Gastrocnemius medialis (tissue), 4 donors: ENCODE data around the gene SLC46A2. TPM values are rescaled to one million over a fixed set of nuclear protein-coding genes. Genes with fewer than 3 reads are reported as not detected.

Experiments
- ATAC-seq, 2 donors: fragments of 150-250 bp; one replicate each; pipeline ENCODE4 v1.9.1; 2016
- DNase-seq, 2 donors: peaks; one replicate each; pipeline ENCODE4 v3.0.0-alpha.2; 2019
- H3K27ac ChIP-seq, 4 donors: fragments of 200-600 bp; sonication (generic); 1 replicate in 1 of 4; 2 replicates in 3 of 4; pipeline ENCODE4 v1.5.1; 2016 to 2018; ENCODE audit warnings: mild to moderate bottlenecking in 2 of 4, moderate library complexity in 1 of 4
- H3K27me3 ChIP-seq, 3 donors: fragments of 200-600 bp; sonication (generic) in 2 of 3; 1 replicate in 1 of 3; 2 replicates in 2 of 3; pipeline versions ENCODE4 v1.5.1 to v1.6.0; 2016 to 2019; ENCODE audit warnings: mild to moderate bottlenecking in 1 of 3, moderate library complexity in 1 of 3
- H3K36me3 ChIP-seq, 2 donors: fragments of 200-600 bp; sonication (generic) in 1 of 2; one replicate each; pipeline ENCODE4 v1.5.1; 2017 to 2018
- H3K4me1 ChIP-seq, 2 donors: fragments of 200-600 bp; sonication (generic) in 1 of 2; one replicate each; pipeline ENCODE4 v1.5.1; 2016 to 2017; ENCODE audit warnings: mild to moderate bottlenecking in 2 of 2
- H3K4me3 ChIP-seq, 4 donors: fragments of 200-600 bp; sonication (generic) in 3 of 4; 1 replicate in 1 of 4; 2 replicates in 3 of 4; pipeline ENCODE4 v1.5.1; 2016 to 2019; ENCODE audit warnings: mild to moderate bottlenecking in 2 of 4
- H3K9me3 ChIP-seq, 3 donors: fragments of 200-600 bp; sonication (generic) in 2 of 3; 1 replicate in 1 of 3; 2 replicates in 2 of 3; pipeline ENCODE4 v1.5.1; 2016 to 2019
- CTCF ChIP-seq, 5 experiments: fragments of 450-650 bp in 3 of 5; fragments of 200-600 bp in 2 of 5; sonication (generic) in 2 of 5; IDR thresholded peaks in 4 of 5; conservative IDR thresholded peaks in 1 of 5; 1 replicate in 4 of 5; 2 replicates in 1 of 5; pipeline ENCODE4 v1.5.1; 2016 to 2019; ENCODE audit warnings: antibody characterized with exemption in 5 of 5, mild to moderate bottlenecking in 3 of 5, moderate library complexity in 3 of 5
- POLR2A ChIP-seq, 2 donors: fragments of 450-650 bp; IDR thresholded peaks; one replicate each; pipeline ENCODE4 v1.6.1; 2017; ENCODE audit warnings: antibody characterized with exemption in 2 of 2, mild to moderate bottlenecking in 2 of 2, moderate library complexity in 2 of 2
- in situ Hi-C, 4 donors: fragments of 200-750 bp; cut with MboI; loops; one replicate each; pipeline versions ENCODE4 v1.15.0 to v1.8.0; 2017; ENCODE audit warnings: low sequenced_read_pairs in 4 of 4
- intact Hi-C: fragments of 100-400 bp; cut with DNase I; formaldehyde crosslinking; loops from one replicate; pipeline ENCODE4 v1.15.1; 2023; ENCODE audit warnings: low total_unique reads
- total RNA-seq, 4 donors: library from RNA; depleted of rRNA; stranded (reverse); fragments of >200 nt; gene quantifications; one replicate each; pipeline versions ENCODE4 v1.1.0 to v1.2.3, GENCODE V29; 2016

The SLC46A2 gene
- total RNA-seq, 4 donors from 2014 or later = 0.13 TPM; not detected in 3

GRCh38 chr9:112873773-112874405 lies 16.8 kb downstream of the SLC46A2 start:
- Histone ChIP-seq H3K4me3 (no peak overlapping the region), H3K36me3 (no peaks in the 10 kb centered on the region), H3K27ac (no peak overlapping the region), H3K27me3 (no peaks in the 10 kb centered on the region), H3K4me1 (no peaks in the 10 kb centered on the region), H3K9me3 (no peaks in the 10 kb centered on the region)
- in situ Hi-C loops = no loop called here
- DNase-seq (no peak), ATAC-seq (no peak)
- TF ChIP-seq CTCF (IDR thresholded peaks at IDR 0.05 in 4 of 5, conservative IDR thresholded peaks at IDR 0.05 in 1 of 5) (no peak), POLR2A (IDR thresholded peaks at IDR 0.05) (no peak)
- intact Hi-C loops = no loop called here

- H3K36me3 ChIP-seq = no peaks in the 10 kb centered on the region
- TF ChIP-seq POLR2A (IDR thresholded peaks at IDR 0.05) (no peak), CTCF (IDR thresholded peaks at IDR 0.05 in 4 of 5, conservative IDR thresholded peaks at IDR 0.05 in 1 of 5) (no peak)
- intact Hi-C loops (no loop called here), in situ Hi-C loops (no loop called here)
- no peak overlapping the region for H3K4me3 ChIP-seq
- no peaks in the 10 kb centered on the region for H3K27me3 ChIP-seq
- no peak overlapping the region for H3K27ac ChIP-seq
- H3K4me1 ChIP-seq = no peaks in the 10 kb centered on the region
- ATAC-seq = no peak
- no peaks in the 10 kb centered on the region for H3K9me3 ChIP-seq
- DNase-seq = no peak
These were observed 18.7 kb downstream of the SLC46A2 start for GRCh38 chr9:112872019-112872418.

- ATAC-seq = no peak
- Histone ChIP-seq H3K27me3 (no peaks in the 10 kb centered on the region), H3K36me3 (peaks cover 0 to 7% of the 10 kb centered on the region in 2 donors), H3K27ac (no peak overlapping the region), H3K9me3 (no peaks in the 10 kb centered on the region), H3K4me1 (no peaks in the 10 kb centered on the region), H3K4me3 (no peak overlapping the region)
- in situ Hi-C loops (no loop called here), intact Hi-C loops (no loop called here)
- TF ChIP-seq POLR2A (IDR thresholded peaks at IDR 0.05) = no peak
- no peak for TF ChIP-seq CTCF (IDR thresholded peaks at IDR 0.05 in 4 of 5, conservative IDR thresholded peaks at IDR 0.05 in 1 of 5)
- DNase-seq = no peak
These were observed 20.1 kb downstream of the SLC46A2 start for GRCh38 chr9:112870556-112870955.

- Histone ChIP-seq H3K4me3 (no peak overlapping the region), H3K9me3 (no peaks in the 10 kb centered on the region), H3K27ac (no peak overlapping the region), H3K27me3 (no peaks in the 10 kb centered on the region), H3K4me1 (no peaks in the 10 kb centered on the region), H3K36me3 (peaks cover 0 to 7% of the 10 kb centered on the region in 2 donors)
- ATAC-seq = no peak
- intact Hi-C loops (no loop called here), in situ Hi-C loops (no loop called here)
- no peak for TF ChIP-seq POLR2A (IDR thresholded peaks at IDR 0.05)
- TF ChIP-seq CTCF (IDR thresholded peaks at IDR 0.05 in 4 of 5, conservative IDR thresholded peaks at IDR 0.05 in 1 of 5) = no peak
- no peak for DNase-seq
These were observed 20.8 kb downstream of the SLC46A2 start for GRCh38 chr9:112869917-112870316.

- in situ Hi-C loops (no loop called here), intact Hi-C loops (no loop called here)
- Histone ChIP-seq H3K27ac (peak overlapping the region in 2 of 4 donors; percentile 14 to 22), H3K9me3 (no peaks in the 10 kb centered on the region), H3K27me3 (no peaks in the 10 kb centered on the region), H3K4me3 (no peak overlapping the region), H3K4me1 (no peaks in the 10 kb centered on the region), H3K36me3 (peaks cover 0 to 7% of the 10 kb centered on the region in 2 donors)
- ATAC-seq = no peak
- TF ChIP-seq POLR2A (IDR thresholded peaks at IDR 0.05) (no peak), CTCF (IDR thresholded peaks at IDR 0.05 in 4 of 5, conservative IDR thresholded peaks at IDR 0.05 in 1 of 5) (no peak)
- no peak for DNase-seq
These were observed 21.6 kb downstream of the SLC46A2 start for GRCh38 chr9:112869041-112869529.
